Measurements from ENCODE around the gene CRHR1. TPM values are rescaled to one million over a fixed set of nuclear protein-coding genes. Genes with fewer than 3 reads are reported as not detected.

CRHR1 gene
- total RNA-seq, 2 experiments from 2014 or later, result not detected

GRCh38 chr17:45809499-45809898 lies 25.4 kb downstream of the CRHR1 start:
- Mint-ChIP-seq H3K9me3 (no peaks in the 10 kb centered on the region), H3K4me1 (ENCODE audit: low read depth) (no peaks in the 10 kb centered on the region), H3K27ac (no peak overlapping the region), H3K4me3 (no peak overlapping the region), H3K27me3 (peaks cover 19% of the 10 kb centered on the region), H3K36me3 (ENCODE audit: low read depth) (no peaks in the 10 kb centered on the region)
- Histone ChIP-seq H3K4me1 (ENCODE audit: insufficient read depth, low read length) (no peaks in the 10 kb centered on the region), H3K4me3 (ENCODE audit: low read length) (no peak overlapping the region), H3K27ac (ENCODE audit: low read depth in 1 of 2, low read length in 2 of 2) (no peak overlapping the region), H3K36me3 (ENCODE audit: insufficient read depth, low read length) (no peaks in the 10 kb centered on the region), H3K9me3 (ENCODE audit: control insufficient read depth in 1 of 2, insufficient read depth in 1 of 2, low read length in 2 of 2) (no peaks in the 10 kb centered on the region), H3K27me3 (ENCODE audit: control insufficient read depth in 1 of 2, insufficient read depth in 2 of 2, low read length in 2 of 2) (peaks cover 4 to 11% of the 10 kb centered on the region in 2 experiments)
- CTCF ChIA-PET, result no interaction called here
- POLR2A ChIA-PET, result no interaction called here
- no peak for DNase-seq
- intact Hi-C loops (cut with DNase I, micrococcal nuclease), result no loop called here
- no peak for TF ChIP-seq CTCF (IDR thresholded peaks at IDR 0.05)
- no peak for ATAC-seq (ENCODE audit: poor library complexity)

DNA sequence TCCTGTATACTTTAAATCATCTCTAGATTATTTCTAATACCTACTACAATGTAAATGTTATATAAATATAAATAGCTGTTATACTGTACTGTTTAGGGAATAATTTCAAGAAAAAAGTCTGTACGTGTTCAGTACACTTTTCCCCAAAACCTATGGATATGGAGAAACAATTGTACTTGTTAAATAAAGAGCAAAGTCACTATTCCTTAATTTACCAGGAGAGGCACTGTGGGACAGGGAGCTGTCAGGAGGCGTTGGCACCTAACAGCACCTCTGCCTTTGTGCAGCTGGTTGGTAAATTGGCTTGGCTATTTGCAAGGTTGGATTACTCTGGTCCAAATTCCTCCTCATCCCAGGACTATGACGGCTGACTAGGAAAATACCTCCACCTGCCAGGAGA lies 28.0 kb downstream of the CRHR1 start:
- H3K36me3 Mint-ChIP-seq (ENCODE audit: low read depth), result no peaks in the 10 kb centered on the region
- ChIA-PET POLR2A (no interaction called here), CTCF (no interaction called here)
- no peak overlapping the region for H3K4me3 Mint-ChIP-seq
- no peaks in the 10 kb centered on the region for H3K9me3 Mint-ChIP-seq
- no peak overlapping the region for H3K4me3 ChIP-seq (ENCODE audit: low read length)
- no peaks in the 10 kb centered on the region for H3K9me3 ChIP-seq (ENCODE audit: control insufficient read depth in 1 of 2, insufficient read depth in 1 of 2, low read length in 2 of 2)
- peaks cover 4 to 6% of the 10 kb centered on the region in 2 experiments for H3K27me3 ChIP-seq (ENCODE audit: control insufficient read depth in 1 of 2, insufficient read depth in 2 of 2, low read length in 2 of 2)
- H3K36me3 ChIP-seq (ENCODE audit: insufficient read depth, low read length), result no peaks in the 10 kb centered on the region
- no peak overlapping the region for H3K27ac Mint-ChIP-seq
- ATAC-seq (ENCODE audit: poor library complexity) (no peak), DNase-seq (no peak)
- H3K27me3 Mint-ChIP-seq, result peaks cover 10% of the 10 kb centered on the region
- H3K27ac ChIP-seq (ENCODE audit: low read depth in 1 of 2, low read length in 2 of 2), result no peak overlapping the region
- TF ChIP-seq CTCF (IDR thresholded peaks at IDR 0.05), result no peak
- H3K4me1 ChIP-seq (ENCODE audit: insufficient read depth, low read length), result no peaks in the 10 kb centered on the region
- intact Hi-C loops (cut with DNase I, micrococcal nuclease), result no loop called here
- H3K4me1 Mint-ChIP-seq (ENCODE audit: low read depth), result no peaks in the 10 kb centered on the region

DNA sequence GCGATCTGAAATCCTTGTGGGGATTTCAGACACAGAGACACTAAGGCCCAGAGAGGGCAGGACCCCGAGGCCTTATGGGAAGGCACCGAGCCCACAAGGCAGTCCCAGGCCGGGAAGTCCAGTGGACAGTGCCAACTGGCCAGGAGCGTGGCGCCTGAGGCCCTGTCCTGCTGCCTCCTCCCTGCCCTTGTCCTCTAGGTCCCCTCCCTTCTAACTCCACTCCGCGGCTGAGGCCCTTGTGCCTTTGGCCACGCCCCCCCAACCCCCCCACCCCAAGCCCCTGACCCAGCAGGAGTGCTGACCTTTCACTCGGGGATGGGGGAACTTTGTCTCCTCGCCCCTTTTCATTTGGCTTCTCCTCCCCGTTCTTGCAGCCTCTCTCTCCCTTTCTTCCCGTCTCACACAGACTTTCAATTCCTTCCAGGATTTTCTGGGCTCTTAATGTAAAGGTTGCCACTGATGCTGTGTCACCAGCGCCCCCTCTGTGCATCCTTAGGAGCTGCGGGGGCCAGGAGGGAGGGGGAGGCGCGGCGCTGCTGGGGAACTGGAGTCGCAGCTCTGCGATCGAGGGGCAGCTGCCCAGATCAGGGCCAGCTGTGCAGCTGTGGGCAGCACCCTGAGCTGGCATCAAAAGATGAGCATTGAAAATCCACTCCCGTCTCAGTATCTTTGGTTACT lies 29.1 kb downstream of the CRHR1 start:
- no peak overlapping the region for H3K27ac Mint-ChIP-seq
- H3K36me3 Mint-ChIP-seq (ENCODE audit: low read depth), result no peaks in the 10 kb centered on the region
- no peak for TF ChIP-seq CTCF (IDR thresholded peaks at IDR 0.05)
- Histone ChIP-seq H3K36me3 (ENCODE audit: insufficient read depth, low read length) (no peaks in the 10 kb centered on the region), H3K27me3 (ENCODE audit: control insufficient read depth in 1 of 2, insufficient read depth in 2 of 2, low read length in 2 of 2) (peaks cover 4% of the 10 kb centered on the region in 2 experiments), H3K9me3 (ENCODE audit: control insufficient read depth in 1 of 2, insufficient read depth in 1 of 2, low read length in 2 of 2) (no peaks in the 10 kb centered on the region), H3K4me3 (ENCODE audit: low read length) (no peak overlapping the region), H3K27ac (ENCODE audit: low read depth in 1 of 2, low read length in 2 of 2) (no peak overlapping the region), H3K4me1 (ENCODE audit: insufficient read depth, low read length) (no peaks in the 10 kb centered on the region)
- ChIA-PET POLR2A (no interaction called here), CTCF (no interaction called here)
- DNase-seq, result no peak
- H3K27me3 Mint-ChIP-seq, result peaks cover 10% of the 10 kb centered on the region
- no peak for ATAC-seq (ENCODE audit: poor library complexity)
- intact Hi-C loops (cut with DNase I, micrococcal nuclease), result no loop called here
- no peaks in the 10 kb centered on the region for H3K9me3 Mint-ChIP-seq
- H3K4me1 Mint-ChIP-seq (ENCODE audit: low read depth), result no peaks in the 10 kb centered on the region
- H3K4me3 Mint-ChIP-seq, result no peak overlapping the region

Measured in CD4-positive, alpha-beta T cell (primary cell).